Peyer's patch (tissue), 4 donors: Measurements from ENCODE around the gene ITGA11.

Source experiments
- CTCF ChIP-seq, 6 experiments: fragments of 450-650 bp in 4 of 6; fragments of 200-600 bp in 2 of 6; sonication (generic) in 1 of 6; IDR thresholded peaks; one replicate each; pipeline ENCODE4 v1.5.1; 2017 to 2019; ENCODE audit warnings: antibody characterized with exemption in 6 of 6, mild to moderate bottlenecking in 3 of 6, moderate library complexity in 1 of 6
- POLR2A ChIP-seq, 2 donors: fragments of 450-650 bp; IDR thresholded peaks; one replicate each; pipeline ENCODE4 v1.5.1; 2017; ENCODE audit warnings: antibody characterized with exemption in 2 of 2, mild to moderate bottlenecking in 2 of 2, moderate library complexity in 2 of 2

GRCh38 chr15:68385240-68385561, 46.8 kb downstream of the ITGA11 start:
- TF ChIP-seq POLR2A (IDR thresholded peaks at IDR 0.05) (no peak), CTCF (IDR thresholded peaks at IDR 0.05) (no peak)
